ENCODE results near the gene ARPC2.

ARPC2 gene

GRCh38 chr2:218217360-218218267, 625 bp downstream of the ARPC2 start:
- no peak for DNase-seq

DNA sequence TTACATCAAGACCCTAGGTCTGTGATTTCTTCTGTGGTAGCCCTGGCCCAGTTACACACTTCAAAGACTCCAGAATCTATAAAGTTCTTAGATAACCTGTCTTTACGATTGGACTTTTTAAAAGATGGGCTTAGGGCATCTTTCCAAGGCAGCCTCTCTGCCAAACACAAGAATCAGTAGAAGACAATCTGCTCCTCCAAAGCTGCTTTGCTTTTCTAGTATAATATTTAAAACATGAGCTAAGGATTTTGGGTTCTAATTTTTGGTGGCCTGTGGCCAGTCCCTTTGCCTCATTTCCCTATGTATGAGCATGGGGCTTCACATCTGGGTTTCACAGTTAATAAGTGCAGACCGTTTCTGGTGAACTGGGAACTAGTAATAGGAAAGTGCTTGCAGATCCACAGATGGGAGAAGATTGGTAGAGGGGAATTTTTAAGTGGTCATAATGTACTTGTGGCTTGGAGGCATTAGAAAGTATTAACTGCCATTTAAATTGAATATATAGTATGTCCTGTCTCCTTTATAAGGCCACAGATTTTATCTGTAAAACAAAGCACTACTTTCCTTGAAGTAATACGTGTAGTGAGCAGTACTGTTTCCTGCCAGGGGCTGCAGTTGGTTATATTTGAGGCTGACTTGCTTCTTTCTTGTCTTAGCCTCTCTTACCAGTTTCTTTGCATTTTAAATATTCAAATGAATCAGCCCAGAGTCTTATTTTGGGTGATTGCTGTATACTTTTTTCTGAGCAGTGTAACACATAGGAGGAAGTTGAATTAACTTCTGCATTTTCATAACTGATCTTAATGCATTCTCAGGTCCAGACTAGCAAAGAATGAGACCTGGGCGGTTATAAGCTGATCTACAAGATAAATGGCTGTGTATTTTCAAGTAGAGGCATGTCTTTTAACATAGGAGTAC, 1.5 kb downstream of the ARPC2 start:
- DNase-seq = no peak

GRCh38 chr2:218219934-218220333, 2.9 kb downstream of the ARPC2 start:
- DNase-seq = no peak

DNA sequence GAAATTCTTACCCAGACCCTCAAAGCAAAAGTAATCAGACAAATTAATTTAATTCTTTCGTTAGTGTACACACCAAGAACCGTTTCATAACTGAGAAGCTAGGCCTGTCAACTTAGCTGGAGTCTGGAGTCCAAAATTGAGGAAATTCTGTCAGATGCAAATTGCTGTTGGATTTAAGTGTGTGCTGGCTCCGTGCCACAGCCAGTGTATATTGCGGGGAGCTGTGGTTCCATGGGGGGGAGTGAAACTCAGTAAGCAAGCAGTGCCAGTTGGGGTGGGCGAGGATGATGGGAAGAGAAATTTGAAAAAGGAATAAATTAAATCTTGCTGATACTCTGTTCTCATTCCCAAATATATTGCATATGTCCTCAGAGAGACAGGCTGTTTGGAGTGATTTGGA, 4.0 kb downstream of the ARPC2 start:
- no peak for DNase-seq

DNA sequence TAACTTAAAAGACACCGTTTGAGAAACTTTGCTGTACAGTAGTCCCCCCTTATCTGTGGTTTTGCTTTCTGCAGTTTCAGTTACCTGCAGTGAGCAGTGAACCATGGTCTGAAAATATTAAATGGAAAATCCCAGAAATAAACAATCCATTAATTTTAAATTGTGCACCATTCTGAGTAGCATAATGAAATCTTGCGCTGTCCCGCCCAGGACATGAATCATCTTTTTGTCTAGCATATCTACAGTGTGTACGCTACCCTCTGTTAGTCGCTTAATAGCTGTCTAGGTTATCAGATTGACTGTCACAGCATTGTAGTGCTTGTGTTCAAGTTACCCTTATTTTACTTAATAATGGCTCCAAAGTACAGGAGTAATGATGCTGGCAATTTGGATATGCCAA, 6.1 kb downstream of the ARPC2 start:
- DNase-seq = no peak

DNA sequence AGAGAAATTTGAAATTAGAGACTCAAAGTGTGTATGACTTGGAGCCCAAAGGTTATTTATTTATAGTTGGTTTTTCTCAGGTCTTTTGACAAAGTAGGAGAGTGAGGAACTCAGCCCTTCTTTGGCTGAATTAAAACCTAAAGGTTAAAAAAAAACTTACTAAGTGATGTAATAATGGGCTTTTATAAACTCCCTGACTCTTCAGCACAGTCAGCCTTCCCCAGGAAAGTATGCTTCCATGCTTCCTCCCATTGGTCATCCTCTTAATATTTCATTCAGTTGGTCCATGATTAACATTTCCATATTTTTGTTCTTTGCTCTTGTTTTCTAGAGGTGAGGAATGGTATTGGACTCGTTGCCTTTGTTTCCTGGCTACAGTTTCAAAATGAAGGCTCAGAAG, 7.2 kb downstream of the ARPC2 start:
- DNase-seq = no peak

DNA sequence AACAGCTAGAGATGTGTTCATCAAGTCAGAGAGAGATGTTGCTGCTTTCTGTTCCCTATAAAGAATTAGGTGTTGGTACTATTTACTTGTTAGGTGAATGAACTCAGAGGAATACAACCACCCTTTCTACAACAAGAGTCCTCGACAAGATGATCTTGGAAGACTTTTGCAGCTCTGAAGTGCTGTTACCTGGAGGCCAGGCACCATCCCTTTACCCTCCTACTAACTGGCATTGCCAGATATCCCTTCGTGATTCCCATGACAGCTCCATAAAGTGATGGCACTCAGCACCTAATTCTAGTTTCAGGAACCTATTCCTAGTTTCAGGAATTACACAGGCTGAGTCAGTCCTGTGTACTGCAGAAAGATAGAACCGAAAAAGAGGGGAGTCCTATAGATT, 9.9 kb downstream of the ARPC2 start:
- no peak for DNase-seq

DNA sequence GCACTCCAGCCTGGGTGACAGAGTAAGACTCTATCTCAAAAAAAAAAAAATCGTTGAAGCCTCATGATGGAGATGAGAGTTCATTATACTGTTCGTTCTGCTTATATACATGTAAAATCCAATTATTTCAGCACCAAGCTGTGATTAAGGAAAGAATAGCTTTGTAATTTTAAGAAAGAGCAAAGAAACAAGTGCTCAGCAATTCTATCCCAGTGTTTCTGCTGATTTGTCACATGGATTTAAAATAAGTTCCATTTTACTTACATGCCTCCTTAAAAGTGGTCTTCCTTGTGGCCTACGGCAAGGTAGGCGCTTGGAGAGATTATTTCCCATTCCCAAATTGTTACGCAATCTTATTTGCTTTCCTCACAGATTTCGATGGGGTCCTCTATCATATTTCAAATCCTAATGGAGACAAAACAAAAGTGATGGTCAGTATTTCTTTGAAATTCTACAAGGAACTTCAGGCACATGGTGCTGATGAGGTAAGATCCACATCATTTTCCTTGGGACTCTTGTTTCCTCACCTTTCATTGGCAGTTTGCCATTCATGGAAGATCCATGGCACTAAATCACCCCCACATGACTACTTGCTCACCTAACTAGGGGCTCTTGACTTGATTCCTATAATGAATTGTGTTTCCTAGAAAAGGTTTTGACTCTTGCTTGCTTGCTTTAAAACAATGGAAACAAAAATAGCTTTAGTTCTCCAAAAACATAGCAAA, 11.5 kb downstream of the ARPC2 start:
- DNase-seq = no peak

DNA sequence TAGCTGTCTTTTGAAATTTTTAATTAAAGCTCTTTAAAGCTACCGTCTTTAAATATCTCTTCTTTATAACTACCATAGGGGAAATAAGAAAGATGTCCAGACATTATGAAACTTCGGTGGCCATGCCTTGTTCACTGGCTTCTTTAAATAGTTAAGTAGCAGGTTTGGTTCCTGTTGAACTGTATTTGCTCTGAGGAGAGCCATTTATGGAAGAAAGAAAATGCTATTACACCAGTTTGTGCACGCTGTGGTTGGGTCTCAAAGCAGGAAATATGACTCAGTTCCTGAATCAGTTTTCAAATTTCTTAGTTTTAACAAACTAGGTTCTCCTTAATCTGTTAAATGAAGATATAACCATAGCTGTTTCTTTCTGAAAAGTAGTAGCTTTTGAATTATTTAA, 12.2 kb downstream of the ARPC2 start:
- DNase-seq = no peak

DNA sequence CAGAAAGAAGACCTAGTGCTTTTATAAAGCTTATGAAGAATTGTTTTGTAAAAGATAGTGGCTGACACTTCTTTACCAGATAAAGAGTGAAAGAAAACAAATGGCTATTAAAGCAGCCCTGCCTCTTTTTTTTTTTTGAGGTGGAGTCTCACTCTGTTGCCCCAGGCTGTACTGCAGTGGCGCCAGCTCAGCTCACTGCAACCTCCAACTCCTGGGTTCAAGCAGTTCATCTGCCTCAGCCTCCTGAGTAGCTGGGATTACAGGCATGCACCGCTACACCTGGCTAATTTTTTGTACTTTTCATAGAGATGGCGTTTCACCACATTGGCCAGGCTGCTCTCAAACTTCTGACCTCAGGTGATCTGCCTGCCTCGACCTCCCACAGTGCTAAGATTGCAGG, 12.9 kb downstream of the ARPC2 start:
- no peak for DNase-seq

GRCh38 chr2:218230882-218231281, 13.9 kb downstream of the ARPC2 start:
- no peak for DNase-seq

DNA sequence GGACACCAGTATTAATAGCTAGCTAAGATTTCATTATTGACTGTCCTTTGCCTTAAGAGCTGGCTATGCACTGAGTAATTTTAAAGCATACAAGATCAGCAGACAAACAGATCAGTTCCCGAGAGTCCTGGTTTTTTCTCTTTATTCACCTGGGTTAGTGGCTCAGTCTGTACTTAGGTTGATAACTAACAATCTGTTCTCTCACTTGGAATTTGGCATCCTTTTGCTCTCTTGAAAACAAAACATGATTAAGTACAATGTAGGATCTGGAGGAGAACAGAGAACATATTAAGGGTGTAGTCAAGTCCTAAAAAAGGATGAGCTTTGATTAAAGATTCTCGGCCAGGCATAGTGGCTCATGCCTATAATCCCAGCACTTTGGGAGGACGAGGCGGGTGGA, 16.6 kb downstream of the ARPC2 start:
- no peak for DNase-seq

GRCh38 chr2:218234521-218234920, 17.5 kb downstream of the ARPC2 start:
- no peak for DNase-seq

DNA sequence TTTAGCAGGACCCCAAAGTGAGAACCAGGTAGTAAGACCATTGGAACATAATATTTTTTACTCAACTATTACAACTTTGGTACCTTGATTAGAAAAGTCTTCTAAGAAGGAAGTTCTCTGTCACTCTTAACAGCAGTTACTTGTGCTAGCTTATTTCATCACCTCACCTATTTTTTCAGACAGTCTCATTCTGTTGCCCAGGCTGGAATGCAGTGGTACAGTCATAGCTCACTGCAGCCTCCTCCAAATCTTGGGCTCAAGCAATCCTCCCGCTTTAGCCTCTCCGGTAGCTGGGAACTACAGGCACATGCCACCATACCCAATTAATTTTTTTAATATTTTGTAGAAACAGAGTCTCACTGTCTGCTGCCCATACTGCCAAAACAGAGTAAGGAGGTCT, 18.0 kb downstream of the ARPC2 start:
- no peak for DNase-seq

DNA sequence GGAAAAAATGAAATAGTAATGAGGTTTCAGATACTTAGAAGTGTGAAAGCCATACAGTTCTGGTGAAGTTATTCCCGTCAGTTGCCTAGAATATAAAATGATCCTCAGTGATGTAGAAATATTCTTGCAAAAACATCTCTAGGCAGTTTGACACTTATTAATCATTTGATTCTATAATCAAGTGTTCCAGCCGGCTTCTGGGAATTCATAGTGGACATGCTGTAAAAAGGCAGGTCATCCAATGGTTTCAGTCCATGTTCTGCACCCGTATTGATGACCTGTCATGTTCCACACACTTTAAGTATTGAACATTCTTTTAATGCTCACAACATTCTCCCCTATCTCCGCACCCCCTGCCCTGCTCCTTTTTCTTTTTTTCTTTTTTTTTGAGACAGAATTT, 19.8 kb downstream of the ARPC2 start:
- DNase-seq = no peak

DNA sequence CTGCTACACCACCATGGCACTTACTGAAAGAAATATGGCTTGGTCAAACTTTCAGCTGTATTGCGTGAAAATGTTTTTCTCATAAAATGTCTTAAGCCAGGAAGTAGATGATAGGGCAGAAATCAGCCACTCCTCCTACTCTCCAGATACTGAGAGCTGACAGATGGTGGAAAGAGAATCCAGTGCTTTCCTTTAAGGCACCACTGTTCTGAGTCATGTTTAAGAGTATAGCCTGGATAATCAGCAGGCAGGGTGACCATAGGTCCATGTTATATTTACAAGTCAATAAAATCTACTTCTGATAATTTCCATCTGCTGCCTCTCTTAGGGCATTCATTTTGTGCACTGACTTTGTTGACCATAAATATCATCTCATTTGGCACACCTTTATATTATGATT, 21.9 kb downstream of the ARPC2 start:
- DNase-seq = no peak

- no peak for DNase-seq
These were observed 27.2 kb downstream of the ARPC2 start for GRCh38 chr2:218244204-218244603.

- DNase-seq = no peak
These were observed 27.7 kb downstream of the ARPC2 start for GRCh38 chr2:218244665-218245064.

GRCh38 chr2:218245214-218245613, 28.2 kb downstream of the ARPC2 start:
- DNase-seq = no peak

- no peak for DNase-seq
These were observed 32.7 kb downstream of the ARPC2 start for GRCh38 chr2:218249691-218250090.

GRCh38 chr2:218252509-218253231, 35.7 kb downstream of the ARPC2 start:
- DNase-seq = no peak

GRCh38 chr2:218253232-218253625, 36.2 kb downstream of the ARPC2 start:
- DNase-seq = no peak

DNA sequence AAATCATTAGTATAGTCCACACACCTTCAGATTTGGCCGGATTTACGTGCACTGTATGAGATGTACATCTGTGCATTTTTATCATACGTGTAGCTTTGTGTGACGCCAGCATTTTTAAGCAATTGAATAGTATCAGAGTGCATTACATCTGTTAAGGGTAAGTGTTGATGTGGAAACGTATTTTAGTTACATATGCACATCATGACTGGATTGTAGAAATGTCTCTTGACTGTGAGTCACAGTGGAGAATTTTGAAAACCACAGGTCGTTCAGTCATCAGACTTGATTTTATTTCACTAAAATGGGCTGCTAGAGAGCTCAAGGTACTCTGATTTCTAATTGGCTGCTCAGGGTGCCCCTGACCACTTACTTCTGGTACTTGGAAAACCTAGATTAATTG, 38.5 kb downstream of the ARPC2 start:
- no peak for DNase-seq

Data from NCI-H1694 treated with DMSO at 0.1 percent for 48 hours (cell line).